ENCODE results near the gene CRAT. TPM values are rescaled to one million over a fixed set of nuclear protein-coding genes. Genes with fewer than 3 reads are reported as not detected.

The CRAT gene
- total RNA-seq, 4 donors from 2014 or later, result 20.0 to 42.4 (median 27.4) TPM

GRCh38 chr9:129150122-129150521 is 39.5 kb upstream of the CRAT start:
- DNase-seq, result no peak

DNA sequence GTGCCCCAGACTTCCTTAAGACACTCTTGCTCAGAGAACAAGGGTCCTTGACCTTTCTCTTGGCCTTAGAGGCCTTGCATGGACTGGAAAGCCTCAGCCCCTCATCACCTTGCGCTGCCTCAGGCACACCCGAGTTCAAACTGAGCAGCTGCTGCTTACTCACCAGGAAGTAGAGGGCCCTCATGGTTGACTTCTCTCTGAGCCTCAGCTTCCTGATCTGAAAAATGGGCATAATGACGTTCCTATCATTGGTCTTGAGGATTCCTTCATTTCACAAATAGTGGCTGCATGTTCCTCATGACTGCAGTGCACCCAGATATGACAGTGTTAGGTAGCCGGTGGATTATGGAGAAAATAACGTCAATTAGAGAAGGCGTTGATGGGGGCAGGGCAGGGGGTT is 38.8 kb upstream of the CRAT start:
- no peaks in the 10 kb centered on the region for H3K27me3 ChIP-seq
- H3K4me3 ChIP-seq, result no peak overlapping the region
- no peak for TF ChIP-seq POLR2A (IDR thresholded peaks at IDR 0.05)
- TF ChIP-seq, protein P1, sequence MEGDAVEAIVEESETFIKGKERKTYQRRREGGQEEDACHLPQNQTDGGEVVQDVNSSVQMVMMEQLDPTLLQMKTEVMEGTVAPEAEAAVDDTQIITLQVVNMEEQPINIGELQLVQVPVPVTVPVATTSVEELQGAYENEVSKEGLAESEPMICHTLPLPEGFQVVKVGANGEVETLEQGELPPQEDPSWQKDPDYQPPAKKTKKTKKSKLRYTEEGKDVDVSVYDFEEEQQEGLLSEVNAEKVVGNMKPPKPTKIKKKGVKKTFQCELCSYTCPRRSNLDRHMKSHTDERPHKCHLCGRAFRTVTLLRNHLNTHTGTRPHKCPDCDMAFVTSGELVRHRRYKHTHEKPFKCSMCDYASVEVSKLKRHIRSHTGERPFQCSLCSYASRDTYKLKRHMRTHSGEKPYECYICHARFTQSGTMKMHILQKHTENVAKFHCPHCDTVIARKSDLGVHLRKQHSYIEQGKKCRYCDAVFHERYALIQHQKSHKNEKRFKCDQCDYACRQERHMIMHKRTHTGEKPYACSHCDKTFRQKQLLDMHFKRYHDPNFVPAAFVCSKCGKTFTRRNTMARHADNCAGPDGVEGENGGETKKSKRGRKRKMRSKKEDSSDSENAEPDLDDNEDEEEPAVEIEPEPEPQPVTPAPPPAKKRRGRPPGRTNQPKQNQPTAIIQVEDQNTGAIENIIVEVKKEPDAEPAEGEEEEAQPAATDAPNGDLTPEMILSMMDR (IDR thresholded peaks at IDR 0.05), result no peak
- H3K4me1 ChIP-seq, result peaks cover 20 to 28% of the 10 kb centered on the region in 2 donors
- H3K27ac ChIP-seq, result peak overlapping the region in 1 of 2 donors; percentile 100
- intact Hi-C loops (cut with DNase I; ENCODE audit: low total_unique reads), result loop anchor here (10.0 kb wide), 1 partner anchor 345 kb away; no protein-coding TSS in a partner anchor
- no peaks in the 10 kb centered on the region for H3K9me3 ChIP-seq
- no peak for DNase-seq
- H3K36me3 ChIP-seq, result no peaks in the 10 kb centered on the region

More at GRCh38 chr9:129150122-129150521, 39.5 kb upstream of the CRAT start:
- Histone ChIP-seq H3K4me1 (peaks cover 17 to 24% of the 10 kb centered on the region in 2 donors), H3K9me3 (no peaks in the 10 kb centered on the region), H3K4me3 (no peak overlapping the region), H3K27me3 (no peaks in the 10 kb centered on the region), H3K36me3 (no peaks in the 10 kb centered on the region), H3K27ac (no peak overlapping the region)
- intact Hi-C loops (cut with DNase I; ENCODE audit: low total_unique reads), result no loop called here
- TF ChIP-seq, protein P1 (IDR thresholded peaks at IDR 0.05), result no peak
- no peak for TF ChIP-seq POLR2A (IDR thresholded peaks at IDR 0.05)

DNA sequence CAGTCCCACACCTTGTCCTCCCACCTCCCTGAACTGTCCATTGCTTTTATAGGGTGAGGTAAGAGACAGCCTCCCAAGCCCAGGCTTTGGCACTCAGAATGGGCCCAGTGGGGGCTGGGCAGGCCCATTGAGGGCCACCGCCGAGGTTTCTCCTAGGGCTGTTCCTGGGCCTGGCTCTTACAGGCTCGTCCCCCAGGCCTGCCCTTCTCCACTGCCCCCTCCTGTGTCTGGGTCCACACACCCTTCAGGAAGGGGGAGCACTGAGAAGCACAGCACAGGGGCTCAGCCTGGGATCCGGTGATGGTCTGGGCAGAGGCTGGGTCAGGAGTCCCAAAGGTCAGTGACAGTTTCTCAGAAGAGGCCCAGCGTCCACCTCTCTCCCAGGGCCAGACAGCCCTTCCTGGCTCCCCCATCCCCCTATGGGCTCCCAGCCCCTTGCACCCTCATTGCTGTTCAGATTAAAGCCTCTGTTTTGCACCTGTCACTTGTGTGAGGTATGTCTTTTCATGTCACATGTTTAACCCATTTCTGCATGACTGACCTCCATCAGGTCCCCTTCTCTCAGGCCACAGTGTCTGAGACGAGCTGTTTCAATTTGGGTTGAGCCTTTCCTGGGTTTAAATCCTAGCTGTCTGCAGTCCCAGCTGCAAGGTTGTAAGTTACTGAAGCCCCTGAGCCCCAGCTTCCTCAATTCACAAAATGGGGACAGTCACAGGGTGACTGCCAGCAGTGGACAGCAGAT is 38.0 kb upstream of the CRAT start:
- Histone ChIP-seq H3K27me3 (no peaks in the 10 kb centered on the region), H3K27ac (peak overlapping the region; percentile 99 to 100), H3K4me1 (peaks cover 25 to 31% of the 10 kb centered on the region in 2 donors), H3K36me3 (no peaks in the 10 kb centered on the region), H3K4me3 (no peak overlapping the region), H3K9me3 (no peaks in the 10 kb centered on the region)
- DNase-seq, result no peak
- no peak for TF ChIP-seq POLR2A (IDR thresholded peaks at IDR 0.05)
- TF ChIP-seq, protein P1 (IDR thresholded peaks at IDR 0.05), result no peak
- intact Hi-C loops (cut with DNase I; ENCODE audit: low total_unique reads), result loop anchor here (10.0 kb wide), 1 partner anchor 346 kb away; no protein-coding TSS in a partner anchor

- DNase-seq, result peak; percentile 63 to 76
- peaks cover 37 to 50% of the 10 kb centered on the region in 2 donors for H3K4me1 ChIP-seq
Measured at GRCh38 chr9:129146441-129146941, 35.9 kb upstream of the CRAT start.

More at GRCh38 chr9:129146441-129146941, 35.9 kb upstream of the CRAT start:
- intact Hi-C loops (cut with DNase I; ENCODE audit: low total_unique reads), result loop anchor here (10.0 kb wide), 1 partner anchor 348 kb away; no protein-coding TSS in a partner anchor
- no peaks in the 10 kb centered on the region for H3K36me3 ChIP-seq
- peak overlapping the region; percentile 99 to 100 for H3K27ac ChIP-seq
- no peak overlapping the region for H3K4me3 ChIP-seq
- TF ChIP-seq, protein P1 (IDR thresholded peaks at IDR 0.05), result no peak
- no peak for TF ChIP-seq POLR2A (IDR thresholded peaks at IDR 0.05)
- H3K9me3 ChIP-seq, result no peaks in the 10 kb centered on the region
- no peaks in the 10 kb centered on the region for H3K27me3 ChIP-seq

Measured in uterus (tissue), 4 donors.